GM12878 (cell line): ENCODE measurements around the gene DCC.

Experiments
- BHLHE40 ChIP-seq, 2 experiments: fragments of 450-650 bp in 1 of 2; IDR thresholded peaks; 2 replicates each; pipeline ENCODE4 v1.6.1; 2011 to 2017; ENCODE audit warnings: low read depth in 2 of 2, borderline replicate concordance in 1 of 2, improper control_type of control experiment in 1 of 2, low read length in 1 of 2, mild to moderate bottlenecking in 1 of 2
- EP300 ChIP-seq, 2 experiments: fragments of 150-350 bp in 1 of 2; IDR thresholded peaks; 2 replicates each; pipeline ENCODE4 v1.6.1; 2011 to 2012; ENCODE audit warnings: low read depth in 2 of 2, low read length in 2 of 2, borderline replicate concordance in 1 of 2, improper control_type of control experiment in 1 of 2, inconsistent platforms in 1 of 2; ENCODE audit not compliant: control insufficient read depth in 1 of 2
- HDAC6 ChIP-seq: fragments of 200-600 bp; sonication (generic); IDR thresholded peaks from one replicate; pipeline ENCODE4 v1.8.0; 2017; ENCODE audit warnings: antibody characterized with exemption; ENCODE audit not compliant: unreplicated experiment
- IKZF2 ChIP-seq, 2 experiments: fragments of 450-650 bp; IDR thresholded peaks; 2 replicates each; pipeline ENCODE4 v1.6.1; 2017; ENCODE audit warnings: mild to moderate bottlenecking in 2 of 2, moderate library complexity in 2 of 2
- NRF1 ChIP-seq: conservative IDR thresholded peaks from 2 replicates; pipeline ENCODE4 v1.6.1; 2011; ENCODE audit warnings: mild to moderate bottlenecking, low read depth, low read length, improper control_type of control experiment
- POLR2A ChIP-seq: IDR thresholded peaks from 2 replicates; pipeline ENCODE4 v1.6.1; 2011; ENCODE audit warnings: low read depth, mild to moderate bottlenecking, low read length
- POLR2AphosphoS5 ChIP-seq: IDR thresholded peaks from 2 replicates; pipeline ENCODE4 v1.6.1; 2011; ENCODE audit warnings: mild to moderate bottlenecking, low read length, inconsistent platforms
- RCOR1 ChIP-seq: conservative IDR thresholded peaks from 2 replicates; pipeline ENCODE4 v1.6.1; 2012; ENCODE audit warnings: low read depth, low read length, improper control_type of control experiment
- SIX5 ChIP-seq: IDR thresholded peaks from 2 replicates; pipeline ENCODE4 v1.6.1; 2011; ENCODE audit warnings: mild to moderate bottlenecking, low read depth, low read length, moderate library complexity; ENCODE audit not compliant: severe bottlenecking
- SMC3 ChIP-seq: IDR thresholded peaks from 2 replicates; pipeline ENCODE4 v1.6.1; 2011; ENCODE audit warnings: low read length, improper control_type of control experiment, borderline replicate concordance
- SUZ12 ChIP-seq: fragments of 200-600 bp; sonication (generic); IDR thresholded peaks from one replicate; pipeline ENCODE4 v1.6.1; 2018; ENCODE audit warnings: antibody characterized with exemption, mild to moderate bottlenecking; ENCODE audit not compliant: unreplicated experiment
- TAF1 ChIP-seq: IDR thresholded peaks from 2 replicates; pipeline ENCODE4 v1.6.1; 2011; ENCODE audit warnings: mild to moderate bottlenecking, low read depth, low read length, borderline replicate concordance
- ZNF274 ChIP-seq: IDR thresholded peaks from one replicate; pipeline ENCODE4 v1.8.0; 2011; ENCODE audit not compliant: insufficient read length, insufficient read depth
- TF ChIP-seq, protein P1 (sequence below), 3 experiments: IDR thresholded peaks in 2 of 3; conservative IDR thresholded peaks in 1 of 3; 2 replicates each; pipeline ENCODE4 v1.5.1; 2011; ENCODE audit warnings: low read depth in 3 of 3, low read length in 3 of 3, mild to moderate bottlenecking in 3 of 3, control low read depth in 2 of 3, moderate library complexity in 2 of 3, inconsistent platforms in 1 of 3, mixed read lengths in 1 of 3; ENCODE audit not compliant: control insufficient read depth in 2 of 3, insufficient read depth in 1 of 3; ENCODE audit errors: extremely low read depth in 1 of 3

- TF ChIP-seq BHLHE40 (IDR thresholded peaks at IDR 0.05; ENCODE audit: borderline replicate concordance in 1 of 2, low read depth in 2 of 2, low read length in 1 of 2), result no peak
- no peak for TF ChIP-seq SIX5
- TF ChIP-seq, protein P1, sequence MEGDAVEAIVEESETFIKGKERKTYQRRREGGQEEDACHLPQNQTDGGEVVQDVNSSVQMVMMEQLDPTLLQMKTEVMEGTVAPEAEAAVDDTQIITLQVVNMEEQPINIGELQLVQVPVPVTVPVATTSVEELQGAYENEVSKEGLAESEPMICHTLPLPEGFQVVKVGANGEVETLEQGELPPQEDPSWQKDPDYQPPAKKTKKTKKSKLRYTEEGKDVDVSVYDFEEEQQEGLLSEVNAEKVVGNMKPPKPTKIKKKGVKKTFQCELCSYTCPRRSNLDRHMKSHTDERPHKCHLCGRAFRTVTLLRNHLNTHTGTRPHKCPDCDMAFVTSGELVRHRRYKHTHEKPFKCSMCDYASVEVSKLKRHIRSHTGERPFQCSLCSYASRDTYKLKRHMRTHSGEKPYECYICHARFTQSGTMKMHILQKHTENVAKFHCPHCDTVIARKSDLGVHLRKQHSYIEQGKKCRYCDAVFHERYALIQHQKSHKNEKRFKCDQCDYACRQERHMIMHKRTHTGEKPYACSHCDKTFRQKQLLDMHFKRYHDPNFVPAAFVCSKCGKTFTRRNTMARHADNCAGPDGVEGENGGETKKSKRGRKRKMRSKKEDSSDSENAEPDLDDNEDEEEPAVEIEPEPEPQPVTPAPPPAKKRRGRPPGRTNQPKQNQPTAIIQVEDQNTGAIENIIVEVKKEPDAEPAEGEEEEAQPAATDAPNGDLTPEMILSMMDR (IDR thresholded peaks at IDR 0.05 in 2 of 3, conservative IDR thresholded peaks at IDR 0.05 in 1 of 3; ENCODE audit: control insufficient read depth in 2 of 3, extremely low read depth in 1 of 3, insufficient read depth in 1 of 3, low read depth in 3 of 3, low read length in 3 of 3), result no peak
- TF ChIP-seq SMC3, result no peak
- TF ChIP-seq TAF1, result no peak
- TF ChIP-seq POLR2AphosphoS5, result no peak
- TF ChIP-seq NRF1, result no peak
- TF ChIP-seq HDAC6, result no peak
- TF ChIP-seq POLR2A, result no peak
- TF ChIP-seq RCOR1, result no peak
- TF ChIP-seq EP300 (IDR thresholded peaks at IDR 0.05; ENCODE audit: borderline replicate concordance in 1 of 2, control insufficient read depth in 1 of 2, low read depth in 2 of 2, low read length in 2 of 2), result no peak
- no peak for TF ChIP-seq IKZF2 (IDR thresholded peaks at IDR 0.05)
- no peak for TF ChIP-seq SUZ12
- no peak for TF ChIP-seq ZNF274
These were observed 52.0 kb downstream of the DCC start for GRCh38 chr18:52391810-52392559.
